DND-41 (cell line): Measurements from ENCODE around the gene PPP4R1.

ENCODE experiments used
- ATAC-seq: fragments of 200-7000 bp; cut with Tn5 transposase; 3 replicates; pipeline ENCODE4 v1.9.1; 2021; ENCODE audit warnings: low read depth; ENCODE audit not compliant: insufficient read depth
- DNase-seq: peaks from one replicate; pipeline ENCODE4 v3.0.0-alpha.2; 2020
- H2AFZ ChIP-seq: 2 replicates; pipeline ENCODE4 v1.6.0; 2012; ENCODE audit warnings: low read depth, low read length
- H3K27ac ChIP-seq: 2 replicates; pipeline ENCODE4 v1.5.1; 2012; ENCODE audit warnings: low read length, inconsistent platforms
- H3K27me3 ChIP-seq: fragments of 200-600 bp; sonication (generic); 2 replicates; pipeline ENCODE4 v1.6.0; 2012; ENCODE audit warnings: low read length, mild to moderate bottlenecking, inconsistent platforms; ENCODE audit not compliant: insufficient read depth, poor library complexity
- H3K36me3 ChIP-seq: 2 replicates; pipeline ENCODE4 v1.5.1; 2012; ENCODE audit warnings: low read length, inconsistent platforms; ENCODE audit not compliant: insufficient read depth
- H3K4me1 ChIP-seq: 2 replicates; pipeline ENCODE4 v1.5.1; 2012; ENCODE audit warnings: mild to moderate bottlenecking, low read length; ENCODE audit not compliant: insufficient read depth
- H3K4me2 ChIP-seq: 2 replicates; pipeline ENCODE4 v1.6.0; 2012; ENCODE audit warnings: mild to moderate bottlenecking, moderate library complexity, low read length, inconsistent platforms; ENCODE audit not compliant: insufficient read depth
- H3K4me3 ChIP-seq, 2 experiments: fragments of 200-600 bp in 1 of 2; shearing (Covaris generic) in 1 of 2; 2 replicates each; pipeline ENCODE4 v1.5.1; 2012 to 2016; ENCODE audit warnings: inconsistent platforms in 2 of 2, low read length in 2 of 2, mild to moderate bottlenecking in 2 of 2, low read depth in 1 of 2, moderate library complexity in 1 of 2
- H3K79me2 ChIP-seq: 2 replicates; pipeline ENCODE4 v1.6.0; 2012; ENCODE audit warnings: low read length, inconsistent platforms; ENCODE audit not compliant: insufficient read depth
- H3K9ac ChIP-seq: 2 replicates; pipeline ENCODE4 v1.6.0; 2012; ENCODE audit warnings: low read depth, mild to moderate bottlenecking, inconsistent platforms, low read length, moderate library complexity
- H3K9me3 ChIP-seq: 2 replicates; pipeline ENCODE4 v1.5.1; 2012; ENCODE audit warnings: low read length, moderate library complexity, mild to moderate bottlenecking, inconsistent platforms; ENCODE audit not compliant: insufficient read depth, severe bottlenecking
- H4K20me1 ChIP-seq: 2 replicates; pipeline ENCODE4 v1.6.0; 2012; ENCODE audit warnings: low read length; ENCODE audit not compliant: insufficient read depth
- CTCF ChIP-seq: IDR thresholded peaks from 2 replicates; pipeline ENCODE4 v1.5.1; 2012; ENCODE audit warnings: borderline replicate concordance, low read length, moderate library complexity, mild to moderate bottlenecking; ENCODE audit not compliant: poor library complexity, severe bottlenecking; ENCODE audit errors: extremely low read depth
- EZH2 ChIP-seq: IDR thresholded peaks from 3 replicates; pipeline ENCODE4 v1.6.1; 2012; ENCODE audit warnings: borderline replicate concordance, low read depth, mild to moderate bottlenecking, moderate library complexity, low read length, inconsistent platforms; ENCODE audit not compliant: severe bottlenecking

Gene PPP4R1

GRCh38 chr18:9653390-9653789 lies 39.0 kb upstream of the PPP4R1 start:
- DNase-seq (no peak), ATAC-seq (no peak)
- Histone ChIP-seq H4K20me1 (no peaks in the 10 kb centered on the region), H2AFZ (no peak overlapping the region), H3K36me3 (no peaks in the 10 kb centered on the region), H3K27ac (no peak overlapping the region), H3K27me3 (no peaks in the 10 kb centered on the region), H3K4me1 (no peaks in the 10 kb centered on the region), H3K4me2 (no peak overlapping the region), H3K9ac (no peak overlapping the region), H3K79me2 (no peaks in the 10 kb centered on the region), H3K9me3 (no peaks in the 10 kb centered on the region), H3K4me3 (no peak overlapping the region)
- TF ChIP-seq EZH2 (no peak), CTCF (no peak)

GRCh38 chr18:9649164-9649540 lies 34.8 kb upstream of the PPP4R1 start:
- TF ChIP-seq CTCF = no peak
- no peak for TF ChIP-seq EZH2
- no peak overlapping the region for H3K4me2 ChIP-seq
- H3K79me2 ChIP-seq = no peaks in the 10 kb centered on the region
- no peaks in the 10 kb centered on the region for H3K9me3 ChIP-seq
- H3K27ac ChIP-seq = no peak overlapping the region
- H4K20me1 ChIP-seq = no peaks in the 10 kb centered on the region
- no peak overlapping the region for H3K4me3 ChIP-seq
- no peak for DNase-seq
- no peaks in the 10 kb centered on the region for H3K4me1 ChIP-seq
- ATAC-seq = no peak
- no peak overlapping the region for H2AFZ ChIP-seq
- H3K36me3 ChIP-seq = no peaks in the 10 kb centered on the region
- H3K9ac ChIP-seq = no peak overlapping the region
- no peaks in the 10 kb centered on the region for H3K27me3 ChIP-seq

GRCh38 chr18:9648431-9649163 lies 34.2 kb upstream of the PPP4R1 start:
- no peak for ATAC-seq
- no peak overlapping the region for H2AFZ ChIP-seq
- no peaks in the 10 kb centered on the region for H4K20me1 ChIP-seq
- no peaks in the 10 kb centered on the region for H3K4me1 ChIP-seq
- DNase-seq = no peak
- no peak overlapping the region for H3K27ac ChIP-seq
- H3K9me3 ChIP-seq = no peaks in the 10 kb centered on the region
- H3K9ac ChIP-seq = no peak overlapping the region
- TF ChIP-seq CTCF = no peak
- TF ChIP-seq EZH2 = no peak
- no peaks in the 10 kb centered on the region for H3K27me3 ChIP-seq
- H3K36me3 ChIP-seq = no peaks in the 10 kb centered on the region
- H3K4me3 ChIP-seq = no peak overlapping the region
- H3K79me2 ChIP-seq = no peaks in the 10 kb centered on the region
- H3K4me2 ChIP-seq = no peak overlapping the region
